ENCODE measurements around the gene LYPD6B. TPM values are rescaled to one million over a fixed set of nuclear protein-coding genes. Genes with fewer than 3 reads are reported as not detected.
A peak's percentile ranks its signal among the peaks of the same experiment; 100 is the strongest.

Gene LYPD6B, protein sequence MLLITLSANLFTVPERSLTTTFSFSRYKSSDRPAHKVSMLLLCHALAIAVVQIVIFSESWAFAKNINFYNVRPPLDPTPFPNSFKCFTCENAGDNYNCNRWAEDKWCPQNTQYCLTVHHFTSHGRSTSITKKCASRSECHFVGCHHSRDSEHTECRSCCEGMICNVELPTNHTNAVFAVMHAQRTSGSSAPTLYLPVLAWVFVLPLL
- total RNA-seq (2021; ENCODE audit: unreplicated experiment) (6.1 TPM), Bru-seq, nascent RNA (percentile 65 among the genes with signal in this experiment), BruChase-seq, experiment 1, labeled RNA remaining after a 6-hour chase (percentile 67 among the genes with signal in this experiment), BruChase-seq, experiment 2, labeled RNA remaining after a 2-hour chase (percentile 76 among the genes with signal in this experiment)
- polyA plus RNA-seq (2012) = 9.5 and 10.5 TPM in 2 replicates
- long read RNA-seq, partial matches to known transcripts = 0 of 12 reads
- long read RNA-seq, other reads (novel, unspliced or antisense) = 7 of 12 reads

DNA sequence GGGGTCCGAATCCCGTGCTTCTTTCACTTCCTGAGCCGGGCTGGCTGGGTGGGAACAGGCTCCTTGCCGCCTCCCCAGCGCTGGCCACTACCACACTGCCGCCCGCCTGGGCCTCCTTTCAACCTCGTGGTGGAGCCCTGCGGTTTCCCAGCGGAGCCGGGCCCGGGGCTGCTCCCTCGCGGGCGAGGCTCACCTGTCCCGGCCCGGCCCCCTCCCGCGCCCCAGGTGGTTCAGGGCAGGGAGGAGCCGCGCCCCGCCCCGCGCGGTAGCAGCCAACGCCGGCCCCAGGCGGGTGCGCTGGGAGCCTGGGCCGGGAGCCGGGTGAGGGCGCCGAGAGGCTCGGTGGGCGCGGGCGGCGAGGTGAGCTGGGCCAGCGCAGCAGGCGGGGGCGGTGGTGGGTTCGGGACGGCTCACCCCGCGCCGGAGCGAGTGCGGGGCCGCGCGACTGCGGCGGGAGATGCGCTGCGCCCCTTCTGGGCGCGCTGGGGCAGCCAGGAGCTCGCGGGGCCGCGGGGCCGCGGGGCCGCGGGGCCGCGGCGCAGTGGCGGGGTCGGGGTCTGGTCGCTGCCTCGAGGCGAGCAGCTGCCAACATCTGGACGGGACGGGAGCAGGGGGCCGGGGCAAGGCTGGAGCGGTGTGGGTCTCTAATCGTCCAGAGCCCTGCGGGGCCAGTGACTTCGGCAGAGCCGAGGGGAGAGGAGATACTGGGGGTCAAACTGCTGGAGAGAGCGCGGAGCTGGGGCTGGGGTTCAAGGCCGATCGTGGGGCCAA, at the start of gene LYPD6B:
LYPD6B (plus strand) TSS at position 258 of the 771 bp plus-strand sequence. CDS start 92,250 bp downstream, outside the sequence.
- H3K4me3 ChIP-seq (replicated peaks in 1 of 2; ENCODE audit: low read depth in 1 of 2, low read length in 2 of 2) = peak within 1 kb of the TSS; percentile 55 to 69
- H3K27me3 ChIP-seq (ENCODE audit: insufficient read depth, low read length) = no peaks in the 10 kb centered on the region
- ChIA-PET POLR2A (no interaction called here), RAD21 (ENCODE audit: low non-redundant PET in 1 of 2, low total read pairs in 2 of 2, uncharacterized antibody in 2 of 2, unreplicated experiment in 2 of 2) (interaction anchor here (1.0 to 1.7 kb wide), 2 partner anchors 22 kb away, joined by 3 to 8 read pairs; no protein-coding TSS in a partner anchor), CTCF (interaction anchor here (0.5 to 1.6 kb wide), 9 partner anchors 10 to 535 kb away, joined by 3 to 10 read pairs (median 4); no protein-coding TSS in a partner anchor)
- H4K20me1 ChIP-seq (ENCODE audit: insufficient read depth) = no peaks in the 10 kb centered on the region
- peak within 1 kb of the TSS; percentile 54 for H3K9ac ChIP-seq (ENCODE audit: low read length)
- peak within 1 kb of the TSS; percentile 88 for H2AFZ ChIP-seq (ENCODE audit: low read depth, low read length, poor library complexity, severe bottlenecking)
- TF ChIP-seq POLR2AphosphoS5 (IDR thresholded peaks at IDR 0.05; ENCODE audit: low read depth, low read length) = peak; percentile 57
- peak; percentile 72 for TF ChIP-seq ZFX (IDR thresholded peaks at IDR 0.05)
- TF ChIP-seq, protein P1, sequence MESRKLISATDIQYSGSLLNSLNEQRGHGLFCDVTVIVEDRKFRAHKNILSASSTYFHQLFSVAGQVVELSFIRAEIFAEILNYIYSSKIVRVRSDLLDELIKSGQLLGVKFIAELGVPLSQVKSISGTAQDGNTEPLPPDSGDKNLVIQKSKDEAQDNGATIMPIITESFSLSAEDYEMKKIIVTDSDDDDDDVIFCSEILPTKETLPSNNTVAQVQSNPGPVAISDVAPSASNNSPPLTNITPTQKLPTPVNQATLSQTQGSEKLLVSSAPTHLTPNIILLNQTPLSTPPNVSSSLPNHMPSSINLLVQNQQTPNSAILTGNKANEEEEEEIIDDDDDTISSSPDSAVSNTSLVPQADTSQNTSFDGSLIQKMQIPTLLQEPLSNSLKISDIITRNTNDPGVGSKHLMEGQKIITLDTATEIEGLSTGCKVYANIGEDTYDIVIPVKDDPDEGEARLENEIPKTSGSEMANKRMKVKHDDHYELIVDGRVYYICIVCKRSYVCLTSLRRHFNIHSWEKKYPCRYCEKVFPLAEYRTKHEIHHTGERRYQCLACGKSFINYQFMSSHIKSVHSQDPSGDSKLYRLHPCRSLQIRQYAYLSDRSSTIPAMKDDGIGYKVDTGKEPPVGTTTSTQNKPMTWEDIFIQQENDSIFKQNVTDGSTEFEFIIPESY (IDR thresholded peaks at IDR 0.05; ENCODE audit: extremely low read depth, insufficient replicate concordance, low read length) = no peak
- TF ChIP-seq, protein P2, sequence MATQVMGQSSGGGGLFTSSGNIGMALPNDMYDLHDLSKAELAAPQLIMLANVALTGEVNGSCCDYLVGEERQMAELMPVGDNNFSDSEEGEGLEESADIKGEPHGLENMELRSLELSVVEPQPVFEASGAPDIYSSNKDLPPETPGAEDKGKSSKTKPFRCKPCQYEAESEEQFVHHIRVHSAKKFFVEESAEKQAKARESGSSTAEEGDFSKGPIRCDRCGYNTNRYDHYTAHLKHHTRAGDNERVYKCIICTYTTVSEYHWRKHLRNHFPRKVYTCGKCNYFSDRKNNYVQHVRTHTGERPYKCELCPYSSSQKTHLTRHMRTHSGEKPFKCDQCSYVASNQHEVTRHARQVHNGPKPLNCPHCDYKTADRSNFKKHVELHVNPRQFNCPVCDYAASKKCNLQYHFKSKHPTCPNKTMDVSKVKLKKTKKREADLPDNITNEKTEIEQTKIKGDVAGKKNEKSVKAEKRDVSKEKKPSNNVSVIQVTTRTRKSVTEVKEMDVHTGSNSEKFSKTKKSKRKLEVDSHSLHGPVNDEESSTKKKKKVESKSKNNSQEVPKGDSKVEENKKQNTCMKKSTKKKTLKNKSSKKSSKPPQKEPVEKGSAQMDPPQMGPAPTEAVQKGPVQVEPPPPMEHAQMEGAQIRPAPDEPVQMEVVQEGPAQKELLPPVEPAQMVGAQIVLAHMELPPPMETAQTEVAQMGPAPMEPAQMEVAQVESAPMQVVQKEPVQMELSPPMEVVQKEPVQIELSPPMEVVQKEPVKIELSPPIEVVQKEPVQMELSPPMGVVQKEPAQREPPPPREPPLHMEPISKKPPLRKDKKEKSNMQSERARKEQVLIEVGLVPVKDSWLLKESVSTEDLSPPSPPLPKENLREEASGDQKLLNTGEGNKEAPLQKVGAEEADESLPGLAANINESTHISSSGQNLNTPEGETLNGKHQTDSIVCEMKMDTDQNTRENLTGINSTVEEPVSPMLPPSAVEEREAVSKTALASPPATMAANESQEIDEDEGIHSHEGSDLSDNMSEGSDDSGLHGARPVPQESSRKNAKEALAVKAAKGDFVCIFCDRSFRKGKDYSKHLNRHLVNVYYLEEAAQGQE (IDR thresholded peaks at IDR 0.05; ENCODE audit: low read depth) = no peak
- TF ChIP-seq, protein P3, sequence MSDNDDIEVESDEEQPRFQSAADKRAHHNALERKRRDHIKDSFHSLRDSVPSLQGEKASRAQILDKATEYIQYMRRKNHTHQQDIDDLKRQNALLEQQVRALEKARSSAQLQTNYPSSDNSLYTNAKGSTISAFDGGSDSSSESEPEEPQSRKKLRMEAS (IDR thresholded peaks at IDR 0.05) = peak; percentile 69
- BruUV-seq (replicated peaks) = no TSS peak
- ATAC-seq (peak; percentile 88), DNase-seq (ENCODE audit: low read depth, low spot score) (no peak)
- no peaks in the 10 kb centered on the region for H3K9me2 ChIP-seq (ENCODE audit: insufficient read depth)
- H3K79me2 ChIP-seq (ENCODE audit: insufficient read depth, low read length) = no peaks in the 10 kb centered on the region
- intact Hi-C loops (cut with micrococcal nuclease) = loop anchor here (1.0 kb wide), 1 partner anchor 292 kb away; the partner anchor contains the start of gene LYPD6
- no peaks in the 10 kb centered on the region for H3K36me3 ChIP-seq (ENCODE audit: control insufficient read depth in 1 of 2, insufficient read depth in 2 of 2, low read length in 2 of 2)
- peak within 1 kb of the TSS; percentile 33; the same call in 1 of the 2 replicates for H3K27ac ChIP-seq (ENCODE audit: low read depth, low read length)
- H3K9me3 ChIP-seq (ENCODE audit: control insufficient read depth in 1 of 2, insufficient read depth in 1 of 2, low read depth in 1 of 2, low read length in 2 of 2) = no peaks in the 10 kb centered on the region
- peak within 1 kb of the TSS; percentile 97 for H3K4me2 ChIP-seq (ENCODE audit: low read length)
- peaks cover 2 to 15% of the 10 kb centered on the region in 2 experiments; a peak in 2 of 4 replicates for H3K4me1 ChIP-seq (ENCODE audit: control insufficient read depth in 1 of 2, insufficient read depth in 2 of 2, low read length in 2 of 2)
